ENCODE data around the gene ARHGEF7. TPM values are rescaled to one million over a fixed set of nuclear protein-coding genes. Genes with fewer than 3 reads are reported as not detected.

Gene ARHGEF7
- polyA plus RNA-seq, 1 donor = 86.2 TPM

DNA sequence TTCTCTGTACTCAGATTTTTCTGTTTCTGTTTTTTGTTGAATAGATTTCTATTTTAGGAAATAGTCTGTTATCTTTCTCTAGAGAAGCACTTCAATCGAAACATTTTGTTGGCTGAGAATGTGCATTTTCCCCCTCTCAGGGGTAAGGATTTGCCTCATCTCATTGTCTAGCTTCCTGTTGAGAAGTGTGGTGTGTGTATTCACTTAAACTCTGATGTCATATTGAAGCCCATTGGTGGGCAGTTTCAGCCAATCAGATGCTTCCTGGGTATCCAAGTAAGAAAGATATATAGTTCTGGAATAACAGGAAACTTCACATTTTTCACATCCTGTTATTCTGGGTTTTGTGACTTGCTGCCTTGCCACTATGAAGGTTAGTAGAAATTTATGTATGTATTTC lies 87.6 kb downstream of the ARHGEF7 start:
- peak; percentile 64 for DNase-seq

GRCh38 chr13:111203736-111204389 lies 88.8 kb downstream of the ARHGEF7 start:
- no peak for DNase-seq

- peak; percentile 51 for DNase-seq
Measured at GRCh38 chr13:111204438-111205177, 89.5 kb downstream of the ARHGEF7 start.

DNA sequence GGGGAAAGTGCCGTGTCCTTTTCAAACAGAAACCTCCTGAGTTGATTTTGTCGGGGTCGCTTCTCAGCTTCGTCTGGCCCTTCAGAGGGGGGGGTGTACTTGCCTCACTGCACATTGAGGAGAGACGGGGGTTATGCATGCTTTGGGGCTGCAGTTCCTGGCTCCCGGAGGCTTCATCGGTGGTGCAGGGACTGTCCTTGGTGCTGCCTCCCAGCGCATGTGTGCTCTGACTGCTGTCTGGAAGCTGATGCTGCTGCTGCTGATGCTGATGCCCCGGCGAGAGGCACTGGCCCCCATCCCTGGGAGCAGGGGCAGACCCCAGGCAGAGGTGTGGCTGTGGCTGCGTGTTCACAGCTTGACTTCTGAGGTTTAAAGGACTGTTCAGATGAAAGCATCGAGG lies 91.0 kb downstream of the ARHGEF7 start:
- DNase-seq = no peak

DNA sequence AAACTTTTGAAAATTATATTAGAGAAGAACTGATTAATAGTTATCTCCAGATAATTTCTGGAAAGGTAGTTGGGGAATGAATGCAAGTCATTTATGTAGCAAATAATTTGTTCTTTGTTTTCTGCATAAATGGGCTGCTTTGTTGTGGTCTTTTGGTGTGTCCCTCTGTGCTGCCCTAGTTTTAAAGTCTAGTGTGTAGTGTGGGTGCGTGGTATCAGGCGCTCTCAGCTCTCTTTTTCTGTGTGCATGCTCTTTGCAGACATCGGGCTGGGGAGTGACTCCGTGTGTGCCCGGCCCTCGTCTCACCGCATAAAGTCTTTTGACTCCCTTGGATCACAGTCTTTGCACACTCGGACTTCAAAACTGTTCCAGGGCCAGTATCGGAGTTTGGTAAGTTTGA lies 94.5 kb downstream of the ARHGEF7 start:
- no peak for DNase-seq

GRCh38 chr13:111210091-111210490 lies 95.0 kb downstream of the ARHGEF7 start:
- DNase-seq = no peak

DNA sequence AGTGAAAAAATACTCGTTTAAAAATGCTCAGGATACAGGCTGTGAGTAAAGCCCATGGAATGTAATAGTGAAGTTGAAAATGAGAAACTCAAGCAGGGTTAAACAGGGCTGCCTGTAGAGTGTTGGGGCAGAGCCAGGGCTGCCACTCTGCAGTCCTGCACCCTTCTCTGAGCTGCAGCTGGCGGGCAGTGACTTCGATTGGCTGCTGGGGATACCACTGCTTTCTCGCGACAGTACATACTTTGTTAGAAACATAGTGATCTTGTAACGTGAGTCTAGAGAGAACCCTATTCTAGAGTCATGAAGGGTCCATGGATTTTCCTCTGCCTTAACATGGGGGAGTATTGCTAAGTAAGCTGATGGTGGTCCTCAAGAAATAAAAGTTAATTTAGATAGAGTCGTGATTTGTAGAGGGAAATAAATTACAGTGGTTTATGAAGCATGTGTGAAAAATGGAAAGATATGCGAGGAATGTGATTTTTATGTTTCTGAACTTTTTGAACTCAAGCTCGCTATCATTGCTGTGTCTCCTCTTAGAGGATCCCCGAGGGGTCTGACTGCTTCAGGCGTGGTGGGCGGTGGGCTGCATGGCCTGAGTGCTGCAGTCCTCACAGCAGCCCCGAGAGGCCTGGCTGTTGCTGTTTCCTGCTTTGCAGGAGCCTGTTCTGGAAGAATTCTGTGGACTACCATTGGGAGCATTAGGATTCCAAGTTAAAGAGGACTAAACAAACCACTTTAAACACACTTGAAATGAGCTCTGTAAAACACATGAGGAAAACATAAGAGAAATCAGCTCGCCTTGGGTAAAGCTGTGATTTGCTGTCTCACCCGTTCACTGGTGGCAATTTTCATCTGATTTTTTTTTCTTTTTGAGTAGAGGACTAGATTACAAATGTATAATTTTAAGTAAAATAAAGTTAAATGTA lies 95.7 kb downstream of the ARHGEF7 start:
- DNase-seq = no peak

GRCh38 chr13:111211789-111212516 lies 96.8 kb downstream of the ARHGEF7 start:
- no peak for DNase-seq

DNA sequence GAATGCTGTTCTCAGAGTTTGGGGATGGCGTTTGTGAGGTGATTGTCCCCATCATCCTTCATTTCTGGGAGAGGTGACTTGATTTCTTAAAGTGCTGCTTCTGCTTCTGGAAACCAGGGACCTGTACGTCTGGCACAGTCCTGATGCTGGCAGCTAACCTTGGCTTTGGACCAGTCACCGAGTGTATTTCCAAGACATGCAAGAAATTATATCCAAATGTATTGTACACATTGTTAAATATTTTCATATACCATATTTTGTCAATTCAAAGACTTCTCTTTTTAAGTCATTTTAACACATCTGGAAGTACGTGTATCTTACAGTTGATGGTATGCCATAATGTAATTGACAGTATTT lies 97.4 kb downstream of the ARHGEF7 start:
- DNase-seq = peak; percentile 23

DNA sequence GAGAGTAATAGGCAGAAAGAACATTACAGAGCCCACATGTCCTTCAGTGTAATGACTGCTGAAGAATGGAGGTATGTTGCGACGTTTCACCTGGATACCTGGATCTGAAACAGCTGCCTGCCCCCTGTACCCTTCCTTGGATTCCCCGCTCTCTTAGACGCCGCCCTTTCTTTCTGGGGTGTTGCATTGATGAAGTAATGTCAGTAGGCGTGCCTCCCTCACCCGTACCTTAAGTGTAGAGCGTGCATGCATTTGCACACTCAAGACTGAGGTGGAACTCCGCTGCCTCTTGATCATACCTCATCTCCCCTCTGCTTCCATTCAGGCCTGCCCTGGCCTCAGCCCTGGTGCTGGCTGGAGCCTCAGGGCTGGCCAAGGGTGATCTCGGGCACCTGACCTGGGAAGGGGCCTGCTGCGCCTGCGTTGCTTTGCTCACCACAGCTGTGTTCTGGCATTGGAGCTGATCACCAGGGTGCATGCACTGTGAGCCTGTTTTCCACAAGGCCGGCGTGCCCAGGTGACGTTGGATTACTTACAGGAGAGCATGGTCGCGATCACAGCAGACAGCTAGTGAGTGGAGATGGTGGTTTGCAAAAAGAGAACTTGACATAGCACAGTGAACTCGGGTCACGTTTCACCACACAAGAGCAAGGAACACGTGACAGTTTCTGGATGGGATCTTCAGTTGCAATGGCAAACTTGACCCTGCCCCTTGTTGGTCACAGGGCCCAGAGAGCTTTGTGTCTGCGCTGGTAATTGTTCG lies 99.0 kb downstream of the ARHGEF7 start:
- DNase-seq = no peak

DNA sequence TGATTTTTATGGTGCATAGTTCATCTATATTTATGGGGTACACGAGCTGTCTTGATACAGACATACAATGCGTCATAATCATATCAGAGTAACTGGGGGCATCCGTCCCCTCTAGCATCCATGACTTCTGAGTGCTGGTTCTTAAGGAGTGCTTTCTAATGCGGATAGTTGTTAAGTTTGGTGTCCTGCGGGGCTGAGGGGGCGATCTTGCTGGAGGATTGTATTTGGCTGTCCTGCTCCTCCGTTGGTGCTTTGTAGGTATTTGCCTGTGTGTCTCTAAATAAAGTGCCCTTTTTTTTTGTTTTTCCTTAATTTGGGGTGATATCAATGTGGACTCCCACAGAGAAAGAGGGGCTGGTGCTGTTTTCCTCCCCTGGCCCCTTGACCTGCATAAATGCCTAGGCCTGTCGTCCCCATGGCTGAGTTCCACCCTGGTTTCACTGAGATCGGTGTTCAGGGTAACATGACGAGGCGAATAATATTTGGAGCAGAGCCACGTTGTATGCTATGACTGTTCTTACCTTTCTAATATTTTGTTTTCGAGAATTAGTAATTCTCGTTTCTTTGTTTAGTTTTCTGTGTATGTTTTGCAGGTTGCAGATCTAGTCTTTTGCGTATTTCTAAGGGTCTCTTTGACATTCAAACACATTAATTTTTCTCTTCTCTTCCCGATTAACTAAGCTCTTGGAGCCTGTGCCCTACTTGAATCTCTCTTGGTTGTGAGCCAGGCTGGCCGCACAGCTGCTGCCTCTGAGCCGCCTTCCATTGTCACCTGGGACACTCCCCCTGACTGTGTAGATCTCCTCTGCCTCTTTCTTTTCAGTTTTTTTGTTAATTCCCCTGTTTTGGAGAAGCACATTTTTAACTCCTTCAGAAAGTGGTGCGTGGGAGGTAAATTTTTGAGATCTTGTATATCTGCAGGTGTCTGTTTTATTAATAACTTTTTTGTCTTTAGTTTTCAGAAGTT lies 100.3 kb downstream of the ARHGEF7 start:
- no peak for DNase-seq

DNA sequence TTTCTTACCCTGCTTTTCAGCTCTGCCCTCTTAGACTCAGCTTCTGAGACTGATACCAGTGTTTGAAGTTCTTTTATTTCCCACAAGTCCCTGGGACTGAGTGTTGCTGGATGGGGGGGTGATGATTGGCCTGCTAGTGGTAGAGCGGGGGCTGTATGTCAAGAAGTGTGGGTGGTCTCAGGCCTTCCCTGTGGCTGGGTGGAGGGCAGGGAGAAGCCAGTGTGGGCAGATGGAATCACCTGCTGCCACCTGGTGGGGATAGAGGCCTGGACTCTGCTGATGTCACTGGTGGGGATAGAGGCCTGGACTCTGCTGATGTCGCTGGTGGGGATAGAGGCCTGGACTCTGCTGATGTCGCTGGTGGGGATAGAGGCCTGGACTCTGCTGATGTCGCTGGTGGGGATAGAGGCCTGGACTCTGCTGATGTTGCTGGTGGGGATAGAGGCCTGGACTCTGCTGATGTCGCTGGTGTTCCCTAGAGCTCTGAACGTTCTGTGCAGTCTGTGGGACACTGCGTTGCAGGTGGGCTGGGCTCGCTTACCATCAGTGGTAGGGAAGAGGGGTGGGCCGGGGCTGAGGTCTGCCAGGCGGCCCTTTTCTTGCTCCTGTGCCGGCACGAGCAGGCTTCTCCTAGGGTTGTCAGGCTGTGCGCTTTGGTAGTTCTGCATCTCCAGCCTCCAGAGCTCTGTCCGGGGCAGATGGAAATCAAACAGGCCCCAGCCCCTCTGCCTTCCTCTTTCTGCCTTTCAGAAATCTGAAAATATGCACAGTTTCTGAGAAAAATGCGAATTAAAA lies 101.3 kb downstream of the ARHGEF7 start:
- DNase-seq = peak; percentile 29

GRCh38 chr13:111217641-111218040 lies 102.5 kb downstream of the ARHGEF7 start:
- DNase-seq = no peak

GRCh38 chr13:111219280-111219679 lies 104.2 kb downstream of the ARHGEF7 start:
- DNase-seq = no peak

DNA sequence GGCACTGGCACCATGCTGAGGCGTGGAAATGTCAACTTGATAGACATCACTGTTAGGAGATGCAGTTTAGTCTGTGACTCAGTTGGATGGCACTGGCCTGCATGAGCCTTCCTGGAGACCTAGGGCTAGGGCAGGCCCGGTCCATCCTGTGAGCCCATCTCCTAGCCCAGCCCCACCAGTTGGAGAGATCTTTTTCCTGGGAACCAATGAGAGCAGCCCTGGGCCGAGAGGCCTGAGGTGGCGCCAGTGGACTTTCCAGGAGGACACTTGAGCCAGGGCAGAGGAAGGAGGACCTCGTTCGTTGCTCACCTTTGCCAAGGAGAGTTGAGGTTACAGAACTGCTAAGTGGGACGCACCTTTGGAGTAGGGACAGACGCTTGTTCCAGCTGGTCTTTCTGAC lies 104.8 kb downstream of the ARHGEF7 start:
- no peak for DNase-seq

- no peak for DNase-seq
Measured at GRCh38 chr13:111225166-111225565, 110.1 kb downstream of the ARHGEF7 start.

- DNase-seq = no peak
Measured at GRCh38 chr13:111225810-111226546, 110.9 kb downstream of the ARHGEF7 start.

DNA sequence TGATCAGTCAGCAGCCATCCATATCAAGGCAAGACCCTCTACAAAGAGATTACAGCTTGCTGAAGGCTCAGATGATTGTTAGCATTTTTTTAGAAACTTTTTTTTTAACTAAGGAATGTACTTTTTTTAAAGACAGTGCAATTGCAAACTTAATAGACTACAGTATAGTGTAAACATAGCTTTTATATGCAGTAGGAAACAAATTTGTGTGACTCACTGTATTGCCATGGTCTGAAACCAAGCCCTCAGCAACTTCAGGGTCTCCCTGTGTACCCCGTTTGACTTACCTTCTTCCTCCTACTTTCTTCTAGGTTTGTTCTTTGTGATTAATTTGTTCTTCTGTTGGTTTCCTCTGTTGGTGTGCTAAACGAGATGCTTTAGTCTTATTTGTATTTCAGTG lies 112.3 kb downstream of the ARHGEF7 start:
- DNase-seq = no peak
